Activated naive CD4-positive, alpha-beta T cell treated with anti-CD3 and anti-CD28 coated beads, Interleukin-2, amount 50 U/mL, for 16 hours (primary cell): ENCODE data around the gene PCYT2.
"Not testable (repeated sequence)": the region's sequence is repeated elsewhere in the genome, so short reads cannot be mapped to it uniquely, and the experiment has no call there.

Experiments
- DNase-seq: peaks from one replicate; pipeline ENCODE4 v3.0.0-alpha.2; 2020

PCYT2 gene

GRCh38 chr17:81911277-81911961, at the start of gene PCYT2:
Gene PCYT2 (minus strand): TSS chr17:81911399. CDS start chr17:81911355, 44 bp downstream.
- peak; percentile 92 for DNase-seq

- DNase-seq = no peak
These were observed 49.1 kb upstream of the PCYT2 start for GRCh38 chr17:81960130-81960958.

GRCh38 chr17:81959362-81960129, 48.3 kb upstream of the PCYT2 start:
- peak; percentile 83 for DNase-seq

- no peak for DNase-seq
These were observed 47.6 kb upstream of the PCYT2 start for GRCh38 chr17:81958633-81959342.

- DNase-seq = no peak
These were observed 46.7 kb upstream of the PCYT2 start for GRCh38 chr17:81957691-81958432.

- no peak for DNase-seq
These were observed 45.7 kb upstream of the PCYT2 start for GRCh38 chr17:81956607-81957589.

DNA sequence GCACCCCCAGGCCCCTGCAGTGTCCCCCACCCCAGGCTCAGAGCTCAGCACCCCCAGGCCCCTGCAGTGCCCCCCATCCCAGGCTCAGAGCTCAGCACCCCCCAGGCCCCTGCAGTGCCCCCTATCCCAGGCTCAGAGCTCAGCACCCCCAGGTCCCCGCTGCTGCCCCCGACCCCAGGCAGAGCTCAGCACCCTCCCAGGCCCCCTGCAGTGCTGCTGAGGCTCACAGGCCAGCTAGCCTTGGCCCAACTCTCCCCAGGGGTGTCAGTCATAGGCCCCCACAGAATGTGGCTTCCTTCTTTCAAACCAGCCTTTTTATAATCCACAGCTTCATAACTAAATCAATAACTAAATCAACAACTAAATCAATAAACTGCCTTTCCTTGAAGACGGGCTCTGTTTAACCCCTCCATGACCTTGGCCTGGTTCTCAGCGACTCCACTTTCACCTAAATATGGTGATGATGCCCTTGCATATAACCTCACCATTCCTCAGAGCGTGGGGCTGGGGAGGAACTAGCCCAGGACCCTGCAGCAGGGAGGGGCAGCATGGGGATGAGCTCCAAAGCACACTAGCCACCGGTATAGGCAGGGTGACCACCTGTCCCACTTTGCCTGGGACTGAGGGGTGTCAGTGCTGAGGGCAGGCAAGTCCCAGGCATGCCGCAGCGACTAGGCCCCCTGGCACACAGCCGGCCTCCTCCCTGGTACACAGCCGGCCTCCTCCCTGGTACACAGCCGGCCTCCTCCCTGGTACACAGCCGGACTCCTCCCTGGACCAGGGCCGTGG, 44.8 kb upstream of the PCYT2 start:
- DNase-seq = no peak

- no peak for DNase-seq
These were observed 44.0 kb upstream of the PCYT2 start for GRCh38 chr17:81955058-81955681.

DNA sequence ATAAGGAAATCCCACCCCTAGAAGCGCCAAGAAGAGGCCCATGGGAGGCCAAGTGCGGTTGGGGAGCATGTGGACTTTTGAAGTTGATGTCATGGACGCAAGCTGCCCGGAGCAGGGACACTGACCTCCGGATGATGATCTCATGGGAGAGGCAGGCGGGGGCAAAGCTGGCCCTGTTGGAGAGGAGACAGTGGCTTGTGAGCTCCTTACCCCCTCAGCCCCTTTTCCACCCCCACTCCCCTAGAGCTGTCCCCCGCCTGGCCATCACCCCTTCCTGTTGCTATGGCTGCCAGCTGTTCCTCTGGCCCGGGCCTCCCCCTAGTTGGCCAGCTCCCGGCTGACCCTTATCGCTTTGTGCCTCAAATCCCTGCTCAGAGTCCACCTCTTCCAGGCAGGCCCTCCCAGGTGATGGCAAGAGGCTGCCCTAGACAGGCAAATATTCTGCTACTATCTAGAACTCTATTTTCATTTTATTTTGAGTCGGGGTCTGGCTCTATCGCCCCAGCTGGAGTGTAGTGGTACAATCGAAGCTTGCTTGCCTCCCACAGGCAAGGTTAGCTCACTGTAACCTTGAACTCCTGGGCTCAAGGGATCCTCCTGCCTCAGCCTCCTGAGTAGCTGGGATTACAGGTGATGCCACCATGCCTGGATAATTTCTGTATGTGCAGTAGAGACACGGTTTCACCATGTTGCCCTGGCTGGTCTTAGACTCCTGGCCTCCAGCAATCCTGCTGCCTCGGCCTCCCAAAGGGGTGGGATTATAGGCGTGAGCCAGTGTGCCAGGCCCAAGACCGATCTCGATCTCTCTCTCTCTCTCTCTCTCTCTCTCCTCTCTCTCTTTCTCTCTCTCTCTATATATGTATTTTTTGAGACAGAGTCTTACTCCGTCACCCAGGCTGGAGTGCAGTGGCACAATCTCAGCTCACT, 43.2 kb upstream of the PCYT2 start:
- DNase-seq = no peak

- DNase-seq = not testable (repeated sequence)
These were observed 42.2 kb upstream of the PCYT2 start for GRCh38 chr17:81953443-81953842.

GRCh38 chr17:81952792-81953228, 41.6 kb upstream of the PCYT2 start:
- DNase-seq = no peak

DNA sequence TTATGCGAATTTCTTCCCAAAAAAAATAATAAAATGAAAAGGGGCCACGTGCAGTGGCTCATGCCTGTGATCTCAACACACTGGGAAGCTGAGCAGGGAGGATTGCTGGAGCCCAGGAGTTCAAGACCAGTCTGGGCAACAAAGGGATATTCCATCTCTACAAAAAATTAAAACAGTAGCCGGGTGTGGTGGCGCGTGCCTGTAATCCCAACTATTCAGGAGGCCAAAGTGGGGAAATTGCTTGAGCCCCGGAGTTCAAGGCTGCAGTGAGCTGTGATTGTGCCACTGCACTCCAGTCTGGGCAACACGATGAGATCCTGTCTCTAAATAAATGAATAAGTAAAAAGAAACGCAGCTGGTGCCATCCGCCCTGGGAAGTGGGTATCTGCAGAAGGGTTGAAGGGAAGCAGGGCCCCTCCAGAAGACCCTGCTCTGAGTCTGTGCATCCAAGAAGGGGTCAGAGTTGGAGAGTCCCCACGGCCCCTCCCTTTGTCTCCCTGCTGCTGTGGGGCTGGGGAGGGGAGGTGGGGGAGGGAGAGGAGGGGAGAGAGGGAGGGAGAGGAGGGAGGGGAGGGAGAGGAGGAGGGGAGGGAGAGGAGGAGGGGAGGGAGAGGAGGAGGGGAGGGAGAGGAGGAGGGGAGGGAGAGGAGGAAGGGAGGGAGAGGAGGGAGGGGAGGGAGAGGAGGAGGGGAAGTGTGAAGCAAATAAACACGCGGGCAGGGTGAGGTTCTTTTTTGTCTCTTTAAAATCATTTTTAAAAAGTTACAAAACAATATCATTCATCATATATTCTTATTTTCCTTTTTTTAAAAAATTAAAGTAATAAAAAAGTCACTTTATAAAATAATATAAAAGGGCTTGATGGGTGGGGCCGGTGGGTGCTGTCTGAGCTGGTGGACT, 40.8 kb upstream of the PCYT2 start:
- DNase-seq = no peak

DNA sequence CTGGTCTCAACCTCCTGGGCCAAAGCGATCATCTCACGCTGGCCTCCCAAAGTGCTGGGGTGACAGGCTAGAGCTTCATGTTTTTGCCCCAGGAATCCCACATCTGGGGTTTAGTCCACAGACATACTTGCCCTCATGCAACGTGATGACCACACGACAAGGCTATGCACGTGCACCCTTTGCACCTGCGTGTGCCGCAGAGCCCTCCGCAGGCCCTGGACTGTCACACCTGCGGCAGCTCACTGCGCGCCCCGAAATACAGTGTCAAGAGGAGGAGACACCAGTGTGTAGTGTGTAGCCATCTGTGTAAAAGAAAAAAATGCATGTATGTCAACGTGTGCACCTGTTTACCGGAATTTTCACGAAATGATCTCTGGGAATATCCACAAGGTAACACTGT, 39.3 kb upstream of the PCYT2 start:
- no peak for DNase-seq

DNA sequence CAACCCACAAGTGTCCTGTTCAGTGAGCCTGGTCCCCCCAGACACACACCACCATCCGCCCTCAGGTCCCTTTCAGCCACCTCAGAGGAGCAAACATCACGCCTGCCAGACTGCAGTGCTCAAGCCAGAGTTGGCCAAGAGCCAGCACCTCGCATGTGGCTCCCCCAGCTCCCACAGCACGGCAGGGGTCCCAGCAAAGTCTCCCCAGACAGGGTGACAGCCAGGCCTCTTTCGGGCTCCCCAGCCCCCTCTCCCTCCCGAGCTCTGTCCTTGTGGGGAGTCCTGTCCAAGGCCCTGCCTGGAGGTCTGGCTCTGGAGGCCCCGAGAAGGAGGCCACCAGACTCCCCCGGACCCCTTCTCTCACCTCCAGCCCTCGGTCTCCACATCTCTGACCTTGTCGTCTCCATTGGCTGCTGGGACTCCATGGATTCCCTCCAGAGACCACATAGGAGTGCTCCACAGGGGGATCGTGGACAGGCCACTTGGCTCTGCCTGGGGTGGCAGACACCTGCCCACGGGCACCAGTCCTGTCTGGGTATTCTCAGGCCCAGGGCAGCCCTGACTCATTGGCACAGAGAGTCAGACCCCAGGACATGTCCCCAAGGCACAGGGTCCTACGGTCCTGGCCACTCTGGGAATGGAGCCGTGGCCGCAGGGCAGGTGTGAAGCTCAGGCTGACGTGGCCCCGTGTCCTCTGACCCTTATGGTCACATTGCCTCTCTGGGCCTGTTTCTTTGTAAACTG, 37.6 kb upstream of the PCYT2 start:
- DNase-seq = no peak

GRCh38 chr17:81947189-81947588, 36.0 kb upstream of the PCYT2 start, which contains the start of gene MYADML2:
Gene MYADML2 (minus strand): TSS chr17:81947233. CDS start chr17:81941741, 5,492 bp downstream.
- no peak for DNase-seq

- no peak for DNase-seq
These were observed 33.7 kb upstream of the PCYT2 start for GRCh38 chr17:81944858-81945257.
